T-helper 17 cell (primary cell): Measurements from ENCODE around the gene NPIPA1. TPM values are rescaled to one million over a fixed set of nuclear protein-coding genes. Genes with fewer than 3 reads are reported as not detected.
A peak's percentile ranks its signal among the peaks of the same experiment; 100 is the strongest.
"Not testable (repeated sequence)": the region's sequence is repeated elsewhere in the genome, so short reads cannot be mapped to it uniquely, and the experiment has no call there.

Experiments used
- ATAC-seq: fragments of 150-1000 bp; cut with Tn5 transposase; 2 replicates; pipeline ENCODE4 v1.10.0; 2021; ENCODE audit warnings: mild to moderate bottlenecking, moderate library complexity
- DNase-seq, 3 donors: peaks; one replicate each; pipeline versions ENCODE4 v3.0.0 to v3.0.0-alpha.2; 2020 to 2021
- H3K9me3 ChIP-seq: one replicate; pipeline ENCODE4 v1.7.0; 2013; ENCODE audit warnings: low read length, mild to moderate bottlenecking; ENCODE audit not compliant: control insufficient read depth, poor library complexity, severe bottlenecking
- H3K27ac Mint-ChIP-seq: one replicate; pipeline ENCODE4 v1.8.0; 2022; ENCODE audit warnings: mild to moderate bottlenecking, moderate library complexity, mixed read lengths
- H3K27me3 Mint-ChIP-seq: one replicate; pipeline ENCODE4 v1.8.0; 2022; ENCODE audit warnings: mixed read lengths
- H3K36me3 Mint-ChIP-seq: one replicate; pipeline ENCODE4 v1.8.0; 2022; ENCODE audit warnings: low read depth, mixed read lengths
- H3K4me1 Mint-ChIP-seq: one replicate; pipeline ENCODE4 v1.8.0; 2022; ENCODE audit warnings: mild to moderate bottlenecking, mixed read lengths
- H3K4me3 Mint-ChIP-seq: one replicate; pipeline ENCODE4 v1.8.0; 2022; ENCODE audit warnings: mild to moderate bottlenecking, moderate library complexity, mixed read lengths
- total RNA-seq, 4 donors: library from RNA in 2 of 4; stranded (reverse) in 2 of 4; gene quantifications; one replicate each; pipeline ENCODE4 v1.2.3 and lab custom pipeline; 2022 to 2026

NPIPA1 gene
- total RNA-seq (100 to 1,000 TPM in 1 of 2 donors, 10 to 100 TPM in 1; 89.9 to 101 TPM), total RNA-seq (lab: John Stamatoyannopoulos, UW) (4.8 to 11.4 reads per million in 2 donors)

- not testable (repeated sequence) for DNase-seq, H3K27ac Mint-ChIP-seq, H3K4me3 Mint-ChIP-seq, H3K4me1 Mint-ChIP-seq, H3K9me3 ChIP-seq, H3K36me3 Mint-ChIP-seq, ATAC-seq, H3K27me3 Mint-ChIP-seq
Measured at GRCh38 chr16:14937143-14937542, at the start of gene NPIPA1. Gene NPIPA1, plus strand, starts transcription at chr16:14937443. Its CDS starts 0 bp downstream, at chr16:14937443.

GRCh38 chr16:14892111-14892510 is 45.1 kb upstream of the NPIPA1 start:
- H3K4me3 Mint-ChIP-seq, H3K9me3 ChIP-seq, DNase-seq, H3K4me1 Mint-ChIP-seq, H3K27ac Mint-ChIP-seq, ATAC-seq, H3K36me3 Mint-ChIP-seq, H3K27me3 Mint-ChIP-seq: not testable (repeated sequence)

GRCh38 chr16:14895382-14895781 is 41.9 kb upstream of the NPIPA1 start:
- not testable (repeated sequence) for H3K9me3 ChIP-seq, H3K4me3 Mint-ChIP-seq, H3K4me1 Mint-ChIP-seq, DNase-seq, ATAC-seq, H3K27me3 Mint-ChIP-seq, H3K36me3 Mint-ChIP-seq, H3K27ac Mint-ChIP-seq

GRCh38 chr16:14896023-14896422 is 41.2 kb upstream of the NPIPA1 start:
- DNase-seq, ATAC-seq, H3K36me3 Mint-ChIP-seq: not testable (repeated sequence)

GRCh38 chr16:14897006-14897664 is 40.1 kb upstream of the NPIPA1 start:
- not testable (repeated sequence) for H3K36me3 Mint-ChIP-seq, H3K27ac Mint-ChIP-seq, H3K4me3 Mint-ChIP-seq, DNase-seq, H3K27me3 Mint-ChIP-seq, H3K9me3 ChIP-seq, H3K4me1 Mint-ChIP-seq
- ATAC-seq = peak; percentile 57

More at GRCh38 chr16:14896023-14896422, 41.2 kb upstream of the NPIPA1 start:
- H3K9me3 ChIP-seq, H3K4me3 Mint-ChIP-seq, H3K27ac Mint-ChIP-seq, H3K27me3 Mint-ChIP-seq, H3K4me1 Mint-ChIP-seq: not testable (repeated sequence)

GRCh38 chr16:14898162-14898561 is 39.1 kb upstream of the NPIPA1 start:
- not testable (repeated sequence) for H3K4me1 Mint-ChIP-seq, H3K27me3 Mint-ChIP-seq, H3K36me3 Mint-ChIP-seq, DNase-seq, H3K4me3 Mint-ChIP-seq, ATAC-seq, H3K9me3 ChIP-seq, H3K27ac Mint-ChIP-seq

- H3K36me3 Mint-ChIP-seq, H3K9me3 ChIP-seq, H3K4me1 Mint-ChIP-seq, DNase-seq, H3K27me3 Mint-ChIP-seq, H3K27ac Mint-ChIP-seq: not testable (repeated sequence)
- H3K4me3 Mint-ChIP-seq = peak overlapping the region; percentile 39
- ATAC-seq = peak; percentile 69
Measured at GRCh38 chr16:14903191-14903957, 33.9 kb upstream of the NPIPA1 start.

GRCh38 chr16:14909744-14910143 is 27.5 kb upstream of the NPIPA1 start:
- H3K27ac Mint-ChIP-seq, H3K9me3 ChIP-seq, H3K4me1 Mint-ChIP-seq, DNase-seq, ATAC-seq, H3K36me3 Mint-ChIP-seq, H3K27me3 Mint-ChIP-seq, H3K4me3 Mint-ChIP-seq: not testable (repeated sequence)

- H3K9me3 ChIP-seq, H3K27ac Mint-ChIP-seq, H3K4me1 Mint-ChIP-seq, H3K36me3 Mint-ChIP-seq, H3K27me3 Mint-ChIP-seq, H3K4me3 Mint-ChIP-seq, DNase-seq: not testable (repeated sequence)
- ATAC-seq = peak; percentile 95
Measured at GRCh38 chr16:14910833-14911629, 26.2 kb upstream of the NPIPA1 start.

- not testable (repeated sequence) for H3K36me3 Mint-ChIP-seq, H3K27ac Mint-ChIP-seq, H3K9me3 ChIP-seq, H3K27me3 Mint-ChIP-seq, ATAC-seq, H3K4me1 Mint-ChIP-seq
- H3K4me3 Mint-ChIP-seq = peak overlapping the region; percentile 82
- peak; percentile 21 to 39 (median 37) for DNase-seq
Measured at GRCh38 chr16:14911954-14912353, 25.3 kb upstream of the NPIPA1 start.

GRCh38 chr16:14912588-14912987 is 24.7 kb upstream of the NPIPA1 start:
- not testable (repeated sequence) for H3K27me3 Mint-ChIP-seq, H3K36me3 Mint-ChIP-seq, H3K4me3 Mint-ChIP-seq, H3K27ac Mint-ChIP-seq, H3K4me1 Mint-ChIP-seq, ATAC-seq, H3K9me3 ChIP-seq, DNase-seq

GRCh38 chr16:14918504-14918903 is 18.7 kb upstream of the NPIPA1 start:
- not testable (repeated sequence) for H3K36me3 Mint-ChIP-seq, DNase-seq, H3K27ac Mint-ChIP-seq, H3K4me1 Mint-ChIP-seq, ATAC-seq, H3K27me3 Mint-ChIP-seq, H3K4me3 Mint-ChIP-seq, H3K9me3 ChIP-seq
